SHP77 treated with DMSO at 0.1 percent for 48 hours (cell line): Measurements from ENCODE around the gene CPXM2.

Experiments used
- DNase-seq: peaks from one replicate; lab custom pipeline; 2025; lab: John Stamatoyannopoulos, UW

CPXM2 gene

GRCh38 chr10:123869020-123869414, 22.6 kb downstream of the CPXM2 start:
- DNase-seq, result no peak

GRCh38 chr10:123868038-123869019, 23.3 kb downstream of the CPXM2 start:
- no peak for DNase-seq

- no peak for DNase-seq
Measured at GRCh38 chr10:123865880-123866279, 25.7 kb downstream of the CPXM2 start.

GRCh38 chr10:123865350-123865749, 26.3 kb downstream of the CPXM2 start:
- DNase-seq, result no peak

- no peak for DNase-seq
Measured at GRCh38 chr10:123864923-123865322, 26.7 kb downstream of the CPXM2 start.

GRCh38 chr10:123863721-123864482, 27.7 kb downstream of the CPXM2 start:
- no peak for DNase-seq

GRCh38 chr10:123863183-123863575, 28.4 kb downstream of the CPXM2 start:
- DNase-seq, result no peak

- no peak for DNase-seq
Measured at GRCh38 chr10:123862421-123863182, 29.0 kb downstream of the CPXM2 start.

GRCh38 chr10:123860856-123861255, 30.8 kb downstream of the CPXM2 start:
- no peak for DNase-seq

GRCh38 chr10:123860209-123860608, 31.4 kb downstream of the CPXM2 start:
- DNase-seq, result no peak

- DNase-seq, result no peak
Measured at GRCh38 chr10:123859653-123860050, 32.0 kb downstream of the CPXM2 start.

- DNase-seq, result no peak
Measured at GRCh38 chr10:123858907-123859652, 32.5 kb downstream of the CPXM2 start.

- DNase-seq, result no peak
Measured at GRCh38 chr10:123858077-123858681, 33.4 kb downstream of the CPXM2 start.

GRCh38 chr10:123857616-123858015, 34.0 kb downstream of the CPXM2 start:
- DNase-seq, result no peak

- no peak for DNase-seq
Measured at GRCh38 chr10:123855008-123855684, 36.5 kb downstream of the CPXM2 start.

- DNase-seq, result no peak
Measured at GRCh38 chr10:123854498-123854897, 37.1 kb downstream of the CPXM2 start.

GRCh38 chr10:123854003-123854402, 37.6 kb downstream of the CPXM2 start:
- no peak for DNase-seq

- DNase-seq, result no peak
Measured at GRCh38 chr10:123852411-123852951, 39.1 kb downstream of the CPXM2 start.

GRCh38 chr10:123848564-123849457, 42.8 kb downstream of the CPXM2 start:
- DNase-seq, result no peak
